NCI-H2227 treated with DMSO at 0.1 percent for 48 hours (cell line): ENCODE data around the gene BDKRB1.
"Not testable (repeated sequence)": the region's sequence is repeated elsewhere in the genome, so short reads cannot be mapped to it uniquely, and the experiment has no call there.

Source experiments
- DNase-seq: peaks from one replicate; lab custom pipeline; 2025; lab: John Stamatoyannopoulos, UW

BDKRB1 gene

GRCh38 chr14:96235426-96235825, 20.6 kb upstream of the BDKRB1 start:
- no peak for DNase-seq

DNA sequence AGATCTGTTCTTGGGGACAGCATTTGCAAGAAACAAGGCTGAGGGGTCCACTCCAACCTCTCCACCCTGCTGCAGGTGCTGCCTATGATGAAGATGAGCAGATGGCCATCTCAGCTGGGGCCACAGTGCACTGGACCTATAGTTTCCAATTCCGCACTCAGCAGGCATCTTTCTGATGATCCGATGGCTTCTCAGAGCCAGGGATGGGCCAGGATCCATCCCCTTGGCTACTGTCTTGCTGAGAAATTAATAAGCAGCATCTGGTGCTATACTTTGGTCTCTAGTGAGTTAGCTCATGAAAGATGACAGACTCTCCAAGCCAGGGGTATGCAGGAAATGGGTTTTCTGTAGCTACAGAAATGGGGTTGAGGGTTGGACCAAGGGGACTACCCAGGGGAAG, 18.4 kb upstream of the BDKRB1 start:
- DNase-seq: no peak

GRCh38 chr14:96238676-96239265, 17.2 kb upstream of the BDKRB1 start:
- DNase-seq: no peak

- DNase-seq: no peak
Measured at GRCh38 chr14:96239711-96240141, 16.3 kb upstream of the BDKRB1 start.

- no peak for DNase-seq
Measured at GRCh38 chr14:96240641-96241040, 15.4 kb upstream of the BDKRB1 start.

DNA sequence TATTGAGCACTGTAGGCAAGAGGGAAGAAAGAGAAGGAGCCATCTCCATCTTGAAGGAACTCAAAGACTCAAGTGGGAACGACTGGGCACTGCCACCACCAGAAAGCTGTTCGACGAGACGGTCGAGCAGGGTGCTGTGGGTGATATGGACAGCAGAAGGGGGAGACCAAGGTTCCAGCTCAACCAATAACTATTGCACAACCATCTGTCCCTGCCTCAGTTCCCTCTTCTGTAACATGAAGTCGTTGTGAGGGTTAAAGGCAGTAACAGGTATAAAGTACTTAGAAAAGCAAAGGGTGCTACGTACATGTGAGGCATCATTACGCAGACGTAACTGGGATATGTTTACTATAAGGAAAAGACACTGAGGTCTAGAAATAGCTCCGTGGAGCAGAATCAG, 13.9 kb upstream of the BDKRB1 start:
- no peak for DNase-seq

GRCh38 chr14:96243785-96244184, 12.2 kb upstream of the BDKRB1 start:
- no peak for DNase-seq

DNA sequence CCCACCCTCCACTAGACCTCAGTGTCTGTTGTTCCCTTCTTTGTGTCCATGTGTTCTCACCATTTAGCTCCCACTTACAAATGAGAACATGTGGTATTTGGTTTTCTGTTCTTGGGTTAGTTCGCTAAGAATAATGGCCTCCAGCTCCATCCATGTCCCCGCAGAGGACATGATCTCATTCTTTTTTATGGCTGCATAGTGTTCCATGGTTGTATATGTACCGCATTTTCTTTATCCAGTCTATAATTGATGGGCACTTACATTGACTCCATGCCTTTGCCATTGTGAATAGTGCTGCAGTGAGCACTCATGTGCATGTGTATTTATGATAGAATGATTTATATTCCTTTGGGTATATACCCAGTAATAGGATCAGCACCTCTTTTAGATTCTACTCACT, 10.9 kb upstream of the BDKRB1 start:
- DNase-seq: not testable (repeated sequence)

DNA sequence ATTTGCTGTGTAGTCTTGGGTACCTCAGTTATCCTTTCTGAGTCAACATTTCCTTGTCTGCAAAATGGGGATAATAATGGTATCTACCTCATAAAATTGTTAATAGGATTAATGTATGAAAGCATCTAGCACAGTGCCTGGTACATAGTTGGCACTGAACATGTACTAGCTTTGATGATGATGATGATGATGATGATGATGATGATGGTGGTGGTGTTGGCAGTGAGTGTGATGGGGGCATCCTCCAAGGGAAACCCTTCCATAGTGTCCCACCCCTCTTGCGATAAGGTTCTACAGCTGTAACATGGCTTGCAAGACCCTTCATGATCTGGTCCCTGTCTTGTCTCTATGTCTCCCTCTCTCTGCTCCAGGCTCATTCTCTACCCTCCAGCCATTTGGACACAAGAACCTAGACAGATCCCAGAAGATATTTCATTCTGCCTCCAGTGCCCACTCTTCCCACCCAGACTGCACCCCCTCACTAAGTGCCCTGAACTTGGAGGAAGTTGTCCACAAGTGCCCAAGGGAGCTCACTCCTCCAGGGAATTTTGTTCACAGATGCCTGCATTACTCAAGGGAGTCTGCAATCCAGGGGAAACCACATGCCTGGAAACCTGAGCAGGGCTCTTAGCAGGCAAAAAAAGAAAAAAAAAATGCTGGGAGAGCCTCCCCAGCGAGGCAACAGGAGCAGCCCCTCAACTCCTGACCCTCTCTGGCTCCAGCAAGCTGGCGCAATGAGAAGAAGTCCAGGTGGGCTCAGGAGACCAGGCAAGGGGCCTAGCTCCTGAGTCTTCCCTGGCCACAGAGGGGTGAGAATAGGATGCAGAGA, 10.1 kb upstream of the BDKRB1 start:
- DNase-seq: no peak

DNA sequence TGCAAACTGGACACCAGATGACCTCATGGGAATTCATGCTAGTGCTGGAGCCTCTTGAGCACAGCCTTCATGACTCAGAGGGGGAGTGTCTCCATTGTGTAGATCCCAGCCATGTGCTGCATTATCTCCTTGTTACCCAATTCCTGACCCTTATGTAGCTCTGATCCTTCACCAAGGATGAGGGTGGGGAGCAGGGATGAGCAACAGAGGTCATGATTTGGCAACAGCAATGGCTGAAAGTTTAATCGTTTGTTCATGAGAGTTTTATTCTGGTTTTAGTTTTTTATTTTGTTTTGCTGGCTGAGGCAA, 9.5 kb upstream of the BDKRB1 start:
- no peak for DNase-seq

GRCh38 chr14:96247031-96247430, 9.0 kb upstream of the BDKRB1 start:
- no peak for DNase-seq

DNA sequence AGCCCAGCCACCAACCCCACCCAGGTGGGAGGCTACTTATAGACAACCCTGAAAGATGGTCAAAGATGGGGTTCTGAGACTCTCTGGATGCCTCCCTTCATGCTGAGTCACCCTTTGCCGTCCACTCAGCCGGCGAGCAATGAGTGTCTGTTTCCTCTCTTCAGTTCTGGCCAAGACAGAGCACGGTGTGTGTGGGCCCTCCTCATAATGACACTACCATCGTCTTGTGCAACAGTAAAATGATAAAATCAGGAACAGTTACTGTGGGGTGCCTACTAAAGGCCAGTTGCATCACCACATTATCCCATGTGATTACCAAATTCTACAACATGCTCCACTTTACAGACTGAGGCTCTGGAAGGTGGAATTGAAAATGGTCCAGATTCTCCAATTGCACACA, 7.0 kb upstream of the BDKRB1 start:
- no peak for DNase-seq

DNA sequence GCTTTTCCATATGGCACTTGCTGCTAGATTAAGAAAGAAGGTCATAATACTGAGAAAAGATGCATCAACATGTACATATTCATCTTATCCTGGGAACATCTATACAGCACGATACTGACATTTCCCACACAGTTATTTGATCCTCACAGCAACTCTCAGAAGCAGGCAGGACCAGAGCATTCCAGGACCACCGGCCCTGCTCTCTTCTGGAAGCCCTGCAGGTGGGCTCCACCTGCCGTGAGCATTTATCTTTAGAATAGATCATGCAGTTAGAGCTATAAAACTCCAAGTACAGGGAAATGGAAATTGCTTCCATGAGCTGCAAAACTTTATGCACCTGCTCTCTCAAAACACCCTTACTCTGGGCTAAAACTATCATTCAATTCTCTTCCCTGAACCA, 5.5 kb upstream of the BDKRB1 start:
- no peak for DNase-seq

- DNase-seq: no peak
Measured at GRCh38 chr14:96251656-96252155, 4.3 kb upstream of the BDKRB1 start.

DNA sequence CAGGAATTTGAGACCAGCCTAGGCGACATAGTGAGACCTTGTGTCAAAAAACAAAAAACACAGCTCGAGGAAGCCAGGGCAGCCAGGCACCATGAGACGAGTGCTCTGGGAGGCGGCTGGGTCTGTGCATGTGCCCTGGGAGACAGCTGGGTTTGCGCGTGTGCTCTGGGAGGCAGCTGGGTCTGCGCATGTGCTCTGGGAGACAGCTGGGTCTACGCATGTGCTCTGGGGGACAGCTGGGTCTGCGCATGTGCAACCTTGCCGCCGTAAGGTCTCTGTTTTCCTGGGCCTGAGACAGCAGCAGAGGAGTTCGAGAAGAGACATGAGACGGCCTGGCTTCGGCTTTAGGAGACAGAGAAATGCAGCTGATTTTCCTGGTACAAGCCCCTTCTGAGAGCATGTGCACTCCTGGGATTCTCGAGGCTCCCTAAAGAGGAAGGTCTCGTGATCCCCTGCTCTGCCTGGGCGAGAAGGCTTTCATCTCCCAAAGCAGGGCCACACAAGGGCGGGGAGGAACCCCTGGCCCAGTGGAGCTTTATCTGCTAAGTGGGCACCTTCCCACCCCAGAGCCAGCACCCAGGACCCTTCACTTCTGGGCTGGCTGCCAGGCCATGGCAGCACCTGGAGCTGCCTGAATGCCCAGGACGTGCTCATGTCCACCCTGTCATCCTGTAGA, 3.5 kb upstream of the BDKRB1 start:
- DNase-seq: no peak

GRCh38 chr14:96252999-96253539, 2.9 kb upstream of the BDKRB1 start:
- no peak for DNase-seq

DNA sequence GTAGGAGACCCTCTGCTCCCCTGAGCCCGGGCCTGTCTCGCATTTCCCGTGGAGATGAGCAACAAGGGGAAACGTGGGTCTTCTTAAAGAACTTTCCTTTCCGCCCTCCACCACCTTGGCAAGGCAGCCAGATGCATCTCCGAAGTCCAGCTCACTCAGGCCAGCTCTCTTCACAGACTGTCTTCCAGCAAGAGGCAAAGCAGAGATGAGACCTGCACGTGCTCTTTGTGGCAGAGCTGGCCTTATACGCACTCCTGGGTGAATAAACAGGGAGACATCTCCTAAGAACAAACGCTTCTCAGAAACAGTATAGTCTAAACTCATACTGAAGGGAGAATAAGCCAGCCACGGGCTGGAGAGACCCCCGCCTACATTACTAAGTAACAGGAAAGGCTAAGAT, 1.3 kb upstream of the BDKRB1 start:
- DNase-seq: no peak

DNA sequence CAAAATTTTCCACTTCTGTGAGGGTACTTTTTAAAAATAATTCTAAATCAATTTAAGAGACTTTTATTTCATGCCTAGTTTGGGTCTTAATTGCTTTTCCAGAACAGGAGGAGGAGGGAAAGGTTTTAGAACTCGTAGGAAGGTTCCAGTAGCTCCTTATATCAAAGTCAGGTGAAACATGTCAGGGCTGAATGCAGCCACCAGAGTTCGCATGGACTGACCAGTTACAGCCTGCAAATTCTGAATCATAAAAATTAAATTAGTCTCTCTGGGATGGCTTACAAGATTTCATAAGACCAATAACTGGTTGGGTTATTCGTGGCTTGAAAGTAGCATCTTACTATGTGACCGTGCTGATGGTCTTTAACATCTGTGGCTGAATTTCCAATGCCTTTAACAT, 397 bp downstream of the BDKRB1 start:
- DNase-seq: no peak

- no peak for DNase-seq
Measured at GRCh38 chr14:96257056-96257455, 1.0 kb downstream of the BDKRB1 start.

DNA sequence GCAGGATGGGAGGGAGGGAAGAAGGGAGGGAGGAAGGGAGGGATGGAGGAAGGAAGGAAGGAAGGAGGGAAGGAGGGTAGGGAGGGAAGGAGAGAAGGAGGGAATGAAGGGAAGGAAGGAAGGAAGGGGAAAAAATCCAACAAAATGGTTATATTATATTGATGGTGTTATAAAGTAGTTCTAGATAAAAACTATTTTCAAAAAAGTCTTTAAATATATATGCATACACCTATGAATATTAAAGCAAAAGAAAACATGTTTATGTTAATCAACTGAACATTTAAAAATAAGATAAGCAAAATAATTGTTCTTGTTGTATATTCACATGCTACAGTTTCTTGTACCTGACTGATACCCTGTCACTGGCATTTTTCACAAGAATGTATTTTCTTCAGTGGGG, 1.9 kb downstream of the BDKRB1 start:
- DNase-seq: no peak

- no peak for DNase-seq
Measured at GRCh38 chr14:96260341-96260821, 4.4 kb downstream of the BDKRB1 start.

- no peak for DNase-seq
Measured at GRCh38 chr14:96261053-96261452, 5.0 kb downstream of the BDKRB1 start.
